ENCODE results near the gene LNPEP.

The LNPEP gene

DNA sequence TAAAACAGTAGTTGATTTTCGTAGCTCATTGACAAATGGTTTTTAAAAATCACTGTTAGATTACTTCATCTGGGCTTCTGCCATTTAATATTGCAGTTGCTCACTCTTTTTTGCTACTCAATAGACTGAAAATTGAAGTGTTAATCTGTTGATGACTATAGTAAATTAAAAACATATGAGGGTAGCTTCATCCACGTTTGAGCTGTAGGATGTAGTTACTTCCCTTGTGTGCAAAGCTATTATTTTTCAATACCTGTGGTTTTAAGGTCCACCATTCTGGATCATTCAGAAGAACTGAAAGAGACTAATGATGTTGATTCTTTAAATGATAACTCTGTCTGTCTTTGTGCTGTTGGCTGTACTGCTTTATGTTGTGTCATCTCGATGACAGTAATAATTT, 74.7 kb downstream of the LNPEP start:
- no peak overlapping the region for H3K4me3 ChIP-seq (ENCODE audit: insufficient read depth, low read depth, low read length)
- H3K4me1 ChIP-seq (ENCODE audit: control insufficient read depth, insufficient read depth, low read length) = no peaks in the 10 kb centered on the region
- H3K27me3 ChIP-seq (ENCODE audit: control insufficient read depth, insufficient read depth, low read length, poor library complexity, severe bottlenecking) = no peaks in the 10 kb centered on the region
- H3K9me3 ChIP-seq (ENCODE audit: control insufficient read depth, low read length) = no peaks in the 10 kb centered on the region
- 87 to 90% methylated on average over 3 of the region's 3 CpGs for WGBS, 2 experiments
- no peak overlapping the region for H3K27ac ChIP-seq (ENCODE audit: insufficient read depth, low read depth, low read length, poor library complexity, severe bottlenecking)
- H3K36me3 ChIP-seq (ENCODE audit: control insufficient read depth, insufficient read depth, low read length) = no peaks in the 10 kb centered on the region

DNA sequence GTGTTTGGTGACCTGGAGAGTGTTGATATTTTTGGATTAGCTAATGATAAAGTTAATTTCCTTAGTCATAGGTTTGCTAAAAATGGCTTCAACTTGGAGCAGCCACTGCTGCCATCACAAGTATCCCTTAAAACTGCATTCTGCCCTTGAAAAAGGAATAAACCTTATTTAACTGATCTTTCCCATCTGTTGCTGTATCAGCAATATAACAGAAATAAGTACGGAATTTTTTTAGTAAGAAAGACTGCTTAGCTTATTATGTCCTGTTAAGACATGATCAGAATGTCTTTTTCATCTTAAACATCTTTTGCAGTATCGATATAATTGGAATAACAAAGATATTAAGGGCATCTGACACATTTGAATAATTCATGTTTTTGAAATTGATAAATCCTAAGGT, 75.7 kb downstream of the LNPEP start:
- Histone ChIP-seq H3K9me3 (ENCODE audit: control insufficient read depth, low read length) (no peaks in the 10 kb centered on the region), H3K27me3 (ENCODE audit: control insufficient read depth, insufficient read depth, low read length, poor library complexity, severe bottlenecking) (no peaks in the 10 kb centered on the region), H3K4me3 (ENCODE audit: insufficient read depth, low read depth, low read length) (no peak overlapping the region), H3K27ac (ENCODE audit: insufficient read depth, low read depth, low read length, poor library complexity, severe bottlenecking) (no peak overlapping the region), H3K36me3 (ENCODE audit: control insufficient read depth, insufficient read depth, low read length) (no peaks in the 10 kb centered on the region), H3K4me1 (ENCODE audit: control insufficient read depth, insufficient read depth, low read length) (no peaks in the 10 kb centered on the region)
- 100% methylated on average over 1 of the region's 2 CpGs; no CpG with 5 or more reads in 1 of the 2 experiments for WGBS, 2 experiments

DNA sequence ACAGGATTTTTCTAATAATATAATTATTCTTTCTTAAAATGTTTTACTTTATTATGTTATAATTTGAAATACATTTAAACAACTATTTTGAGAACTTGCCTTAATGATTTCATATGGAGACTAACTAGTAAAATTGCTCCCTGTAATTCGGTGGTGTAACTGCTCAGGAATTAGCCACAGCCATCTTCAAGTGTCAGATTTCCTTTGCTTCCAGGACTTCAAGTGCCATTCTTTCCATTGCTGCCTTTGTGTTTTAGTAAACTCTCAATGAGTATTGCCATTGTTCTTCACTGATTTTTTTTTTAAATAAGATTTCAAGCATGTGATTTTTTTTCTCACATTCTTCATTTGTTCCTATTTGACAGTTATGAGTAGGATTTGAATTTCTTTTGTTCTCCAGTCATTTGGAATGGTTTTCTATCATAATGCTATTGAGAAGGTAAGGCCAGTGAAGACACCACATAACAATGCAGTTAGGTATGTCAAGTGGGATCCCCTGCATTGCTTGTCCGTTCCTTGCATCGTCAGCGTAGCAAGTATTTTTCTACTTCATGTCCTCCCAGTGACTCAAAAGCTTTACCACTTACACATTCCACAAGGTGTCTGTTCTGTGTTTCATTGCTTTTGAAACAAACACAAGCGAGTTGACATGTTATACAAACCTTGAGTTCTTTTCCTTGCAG, 83.7 kb downstream of the LNPEP start:
- H3K27me3 ChIP-seq (ENCODE audit: control insufficient read depth, insufficient read depth, low read length, poor library complexity, severe bottlenecking) = no peaks in the 10 kb centered on the region
- H3K27ac ChIP-seq (ENCODE audit: insufficient read depth, low read depth, low read length, poor library complexity, severe bottlenecking) = no peak overlapping the region
- WGBS, 2 experiments = 70 to 85% methylated on average over 5 of the region's 5 CpGs
- H3K36me3 ChIP-seq (ENCODE audit: control insufficient read depth, insufficient read depth, low read length) = no peaks in the 10 kb centered on the region
- H3K9me3 ChIP-seq (ENCODE audit: control insufficient read depth, low read length) = no peaks in the 10 kb centered on the region
- H3K4me3 ChIP-seq (ENCODE audit: insufficient read depth, low read depth, low read length) = no peak overlapping the region
- peaks cover 7% of the 10 kb centered on the region for H3K4me1 ChIP-seq (ENCODE audit: control insufficient read depth, insufficient read depth, low read length)

DNA sequence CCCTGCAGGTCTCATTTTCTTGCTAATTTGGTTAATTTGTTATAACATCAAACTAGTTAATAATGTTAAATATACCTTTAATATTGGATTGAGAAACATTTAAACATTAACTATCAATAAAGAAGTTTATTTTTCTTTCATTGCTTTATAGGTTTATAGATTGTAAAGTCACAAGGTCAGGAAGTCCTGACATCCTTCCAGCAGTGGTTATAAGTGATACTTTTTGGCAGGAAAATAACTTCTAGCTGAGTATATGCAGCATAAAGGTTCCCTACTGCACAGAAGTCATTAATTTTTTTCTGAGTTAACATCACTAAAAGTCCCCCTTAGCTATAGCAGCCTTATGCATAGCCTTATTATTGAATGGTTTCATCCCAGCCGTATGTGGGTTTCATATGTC, 85.5 kb downstream of the LNPEP start:
- Histone ChIP-seq H3K36me3 (ENCODE audit: control insufficient read depth, insufficient read depth, low read length) (no peaks in the 10 kb centered on the region), H3K27me3 (ENCODE audit: control insufficient read depth, insufficient read depth, low read length, poor library complexity, severe bottlenecking) (no peaks in the 10 kb centered on the region), H3K9me3 (ENCODE audit: control insufficient read depth, low read length) (no peaks in the 10 kb centered on the region), H3K4me1 (ENCODE audit: control insufficient read depth, insufficient read depth, low read length) (peaks cover 7% of the 10 kb centered on the region), H3K4me3 (ENCODE audit: insufficient read depth, low read depth, low read length) (no peak overlapping the region), H3K27ac (ENCODE audit: insufficient read depth, low read depth, low read length, poor library complexity, severe bottlenecking) (no peak overlapping the region)
- WGBS, 2 experiments = 83 to 100% methylated on average over 1 of the region's 1 CpG

DNA sequence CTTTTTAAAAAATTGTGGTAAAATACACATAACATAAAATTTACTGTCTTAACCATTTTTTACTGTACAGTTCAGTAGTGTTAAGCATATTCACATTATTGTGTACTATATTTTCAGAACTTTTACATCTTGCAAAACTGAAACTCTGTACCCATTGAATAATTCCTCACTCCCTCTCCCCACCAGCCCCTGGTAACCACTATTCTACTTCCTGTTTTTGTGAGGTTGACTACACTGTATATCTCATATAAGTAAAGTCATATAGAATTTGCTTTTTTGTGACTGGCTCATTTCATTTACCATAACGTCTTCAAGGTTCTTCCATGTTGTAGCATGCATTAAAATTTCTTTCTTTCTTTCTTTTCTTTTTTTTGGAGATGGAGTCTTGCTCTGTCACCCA, 87.0 kb downstream of the LNPEP start:
- no peak overlapping the region for H3K27ac ChIP-seq (ENCODE audit: insufficient read depth, low read depth, low read length, poor library complexity, severe bottlenecking)
- no peak overlapping the region for H3K4me3 ChIP-seq (ENCODE audit: insufficient read depth, low read depth, low read length)
- WGBS, 2 experiments = 82 to 100% methylated on average over 1 of the region's 1 CpG
- peaks cover 7% of the 10 kb centered on the region for H3K4me1 ChIP-seq (ENCODE audit: control insufficient read depth, insufficient read depth, low read length)
- H3K36me3 ChIP-seq (ENCODE audit: control insufficient read depth, insufficient read depth, low read length) = no peaks in the 10 kb centered on the region
- H3K9me3 ChIP-seq (ENCODE audit: control insufficient read depth, low read length) = no peaks in the 10 kb centered on the region
- no peaks in the 10 kb centered on the region for H3K27me3 ChIP-seq (ENCODE audit: control insufficient read depth, insufficient read depth, low read length, poor library complexity, severe bottlenecking)

DNA sequence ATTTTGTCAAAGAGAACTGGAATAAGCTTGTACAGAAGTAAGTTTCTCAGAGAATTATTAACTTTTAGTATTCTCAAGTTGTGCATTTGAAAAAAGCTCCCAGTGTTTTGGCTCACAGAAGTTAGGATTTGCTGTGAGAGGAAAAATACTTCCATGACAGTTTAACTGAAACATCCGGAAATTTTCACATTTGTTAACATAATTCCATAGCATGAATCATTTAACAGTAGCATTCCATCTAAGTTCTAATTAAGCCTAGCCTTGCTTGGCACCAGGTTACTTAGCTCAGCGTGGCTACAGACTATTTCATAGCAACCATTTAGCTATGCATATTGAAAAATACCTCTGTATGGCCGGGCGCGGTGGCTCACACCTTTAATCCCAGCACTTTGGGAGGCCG, 90.8 kb downstream of the LNPEP start:
- WGBS, 2 experiments = 81 to 89% methylated on average over 6 of the region's 6 CpGs
- Histone ChIP-seq H3K27me3 (ENCODE audit: control insufficient read depth, insufficient read depth, low read length, poor library complexity, severe bottlenecking) (no peaks in the 10 kb centered on the region), H3K27ac (ENCODE audit: insufficient read depth, low read depth, low read length, poor library complexity, severe bottlenecking) (no peak overlapping the region), H3K9me3 (ENCODE audit: control insufficient read depth, low read length) (no peaks in the 10 kb centered on the region), H3K4me1 (ENCODE audit: control insufficient read depth, insufficient read depth, low read length) (no peaks in the 10 kb centered on the region), H3K4me3 (ENCODE audit: insufficient read depth, low read depth, low read length) (no peak overlapping the region), H3K36me3 (ENCODE audit: control insufficient read depth, insufficient read depth, low read length) (no peaks in the 10 kb centered on the region)

DNA sequence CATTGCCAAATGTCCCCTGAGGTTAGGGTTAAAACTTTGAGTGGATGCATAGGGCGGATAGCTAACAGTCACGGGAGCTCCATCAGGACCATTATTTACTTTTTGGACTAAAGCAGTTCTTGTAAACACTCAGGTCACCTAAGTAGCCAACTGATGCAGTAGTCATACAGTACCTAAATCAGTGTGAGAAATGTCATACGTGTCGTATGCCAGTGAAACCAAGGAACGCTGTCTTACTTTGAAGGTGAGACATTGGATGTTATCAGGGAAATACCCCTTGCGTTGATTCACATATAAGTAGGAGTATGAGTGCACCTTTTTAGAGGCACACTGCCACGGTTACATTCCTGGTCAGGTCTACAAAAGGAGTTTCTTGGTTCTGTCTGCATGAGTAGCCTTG, 101.9 kb downstream of the LNPEP start:
- Histone ChIP-seq H3K4me1 (ENCODE audit: control insufficient read depth, insufficient read depth, low read length) (no peaks in the 10 kb centered on the region), H3K27me3 (ENCODE audit: control insufficient read depth, insufficient read depth, low read length, poor library complexity, severe bottlenecking) (no peaks in the 10 kb centered on the region), H3K9me3 (ENCODE audit: control insufficient read depth, low read length) (no peaks in the 10 kb centered on the region), H3K4me3 (ENCODE audit: insufficient read depth, low read depth, low read length) (no peak overlapping the region), H3K27ac (ENCODE audit: insufficient read depth, low read depth, low read length, poor library complexity, severe bottlenecking) (no peak overlapping the region), H3K36me3 (ENCODE audit: control insufficient read depth, insufficient read depth, low read length) (no peaks in the 10 kb centered on the region)
- WGBS, 2 experiments = 84 to 86% methylated on average over 7 of the region's 7 CpGs

DNA sequence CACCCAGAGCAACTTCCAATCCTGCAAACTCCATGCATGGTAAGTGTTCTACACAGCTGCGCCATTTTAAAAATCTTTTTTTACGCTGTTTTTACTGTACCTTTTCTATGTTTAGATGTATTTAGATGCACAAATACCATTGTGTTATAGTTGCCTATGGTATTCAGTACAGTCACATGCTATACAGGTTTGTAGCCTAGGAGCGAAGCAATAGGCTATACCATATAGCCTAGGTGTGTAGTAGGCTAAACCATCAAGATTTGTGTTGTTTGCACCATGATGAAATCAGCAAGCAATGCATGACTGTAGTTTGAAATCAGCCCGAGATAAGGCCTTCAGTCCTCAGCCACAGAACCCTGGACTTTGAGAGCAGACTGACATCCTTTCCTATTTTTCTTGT, 105.4 kb downstream of the LNPEP start:
- H3K4me1 ChIP-seq (ENCODE audit: control insufficient read depth, insufficient read depth, low read length) = peaks cover 24% of the 10 kb centered on the region
- H3K4me3 ChIP-seq (ENCODE audit: insufficient read depth, low read depth, low read length) = no peak overlapping the region
- H3K36me3 ChIP-seq (ENCODE audit: control insufficient read depth, insufficient read depth, low read length) = no peaks in the 10 kb centered on the region
- WGBS, 2 experiments = 90 to 96% methylated on average over 2 to 4 of the region's 4 CpGs
- H3K27me3 ChIP-seq (ENCODE audit: control insufficient read depth, insufficient read depth, low read length, poor library complexity, severe bottlenecking) = no peaks in the 10 kb centered on the region
- H3K9me3 ChIP-seq (ENCODE audit: control insufficient read depth, low read length) = no peaks in the 10 kb centered on the region
- H3K27ac ChIP-seq (ENCODE audit: insufficient read depth, low read depth, low read length, poor library complexity, severe bottlenecking) = no peak overlapping the region

DNA sequence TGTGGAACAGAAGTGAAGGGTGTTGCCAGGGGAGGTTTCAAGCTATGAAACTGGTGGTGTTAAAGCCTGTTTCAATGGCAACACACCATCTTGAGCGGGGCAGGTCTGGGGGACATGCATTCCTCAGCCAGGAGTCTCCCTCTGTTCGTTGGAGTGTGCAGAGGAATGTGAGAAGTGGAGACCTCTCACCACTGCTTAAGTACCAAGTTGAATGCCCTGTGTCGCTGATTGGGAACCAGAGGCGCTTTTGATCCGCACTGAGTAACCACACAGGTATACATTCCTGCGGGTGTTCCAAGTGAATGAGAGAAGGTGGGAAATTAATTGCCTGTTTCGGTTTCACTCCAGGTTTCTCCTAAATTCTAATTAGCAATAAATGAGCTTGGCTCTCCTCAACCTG, 107.1 kb downstream of the LNPEP start:
- WGBS, 2 experiments = 93 to 95% methylated on average over 7 of the region's 7 CpGs
- Histone ChIP-seq H3K9me3 (ENCODE audit: control insufficient read depth, low read length) (no peaks in the 10 kb centered on the region), H3K27me3 (ENCODE audit: control insufficient read depth, insufficient read depth, low read length, poor library complexity, severe bottlenecking) (no peaks in the 10 kb centered on the region), H3K36me3 (ENCODE audit: control insufficient read depth, insufficient read depth, low read length) (no peaks in the 10 kb centered on the region), H3K4me3 (ENCODE audit: insufficient read depth, low read depth, low read length) (no peak overlapping the region), H3K27ac (ENCODE audit: insufficient read depth, low read depth, low read length, poor library complexity, severe bottlenecking) (no peak overlapping the region), H3K4me1 (ENCODE audit: control insufficient read depth, insufficient read depth, low read length) (peaks cover 32% of the 10 kb centered on the region)

DNA sequence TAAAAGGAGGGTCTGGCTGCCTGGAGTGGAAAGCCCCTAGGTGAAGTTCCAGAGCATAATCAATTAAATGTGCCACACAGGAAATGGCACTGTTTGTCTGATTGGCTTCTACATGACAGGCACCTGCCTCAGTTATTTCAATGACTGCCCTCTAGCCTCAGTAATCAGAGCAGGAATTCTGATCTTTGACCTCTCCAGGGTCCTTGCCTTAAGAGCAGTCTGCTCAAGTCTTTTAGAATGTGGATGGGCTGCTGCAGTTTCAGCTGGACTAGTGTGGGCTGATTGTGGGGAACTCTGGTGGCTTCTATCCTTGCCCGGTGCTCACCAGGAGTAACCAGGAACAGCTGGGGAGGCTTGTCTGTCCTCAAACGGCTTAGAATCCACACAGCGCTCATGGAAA, 107.6 kb downstream of the LNPEP start:
- Histone ChIP-seq H3K4me1 (ENCODE audit: control insufficient read depth, insufficient read depth, low read length) (peaks cover 32% of the 10 kb centered on the region), H3K27me3 (ENCODE audit: control insufficient read depth, insufficient read depth, low read length, poor library complexity, severe bottlenecking) (no peaks in the 10 kb centered on the region), H3K27ac (ENCODE audit: insufficient read depth, low read depth, low read length, poor library complexity, severe bottlenecking) (no peak overlapping the region), H3K4me3 (ENCODE audit: insufficient read depth, low read depth, low read length) (no peak overlapping the region), H3K36me3 (ENCODE audit: control insufficient read depth, insufficient read depth, low read length) (no peaks in the 10 kb centered on the region), H3K9me3 (ENCODE audit: control insufficient read depth, low read length) (no peaks in the 10 kb centered on the region)
- WGBS, 2 experiments = 87 to 94% methylated on average over 3 of the region's 3 CpGs

DNA sequence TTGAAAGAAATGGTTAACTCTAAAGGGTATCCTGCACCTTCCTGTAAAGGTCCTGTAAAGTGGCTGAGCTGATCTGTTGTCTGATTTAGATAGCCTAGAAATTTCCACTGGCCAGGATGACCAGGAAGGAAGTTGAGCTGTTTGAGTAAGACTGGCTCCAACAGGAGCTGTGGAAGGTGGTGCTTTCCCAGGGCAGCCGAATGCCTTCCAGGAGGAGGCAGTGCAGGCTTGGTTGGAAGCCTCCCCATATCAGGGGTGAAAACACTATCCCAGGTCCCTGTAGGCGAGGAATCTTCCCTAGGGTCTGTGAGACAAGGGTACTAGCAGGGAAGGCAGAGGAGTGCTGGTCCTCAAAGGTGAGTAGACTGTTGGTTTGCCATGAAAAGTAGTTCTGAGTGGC, 108.2 kb downstream of the LNPEP start:
- Histone ChIP-seq H3K36me3 (ENCODE audit: control insufficient read depth, insufficient read depth, low read length) (no peaks in the 10 kb centered on the region), H3K9me3 (ENCODE audit: control insufficient read depth, low read length) (no peaks in the 10 kb centered on the region), H3K27ac (ENCODE audit: insufficient read depth, low read depth, low read length, poor library complexity, severe bottlenecking) (no peak overlapping the region), H3K27me3 (ENCODE audit: control insufficient read depth, insufficient read depth, low read length, poor library complexity, severe bottlenecking) (no peaks in the 10 kb centered on the region), H3K4me3 (ENCODE audit: insufficient read depth, low read depth, low read length) (no peak overlapping the region), H3K4me1 (ENCODE audit: control insufficient read depth, insufficient read depth, low read length) (peaks cover 32% of the 10 kb centered on the region)
- WGBS, 2 experiments = 62 to 67% methylated on average over 2 of the region's 2 CpGs
